GM23338 (cell line): Measurements from ENCODE around the gene PNLIP.

ENCODE experiments used
- CREB1 ChIP-seq: fragments of 250-450 bp; sonication (Bioruptor Pico); IDR thresholded peaks from 2 replicates; pipeline ENCODE4 v1.5.0; 2020; ENCODE audit warnings: low read depth, mild to moderate bottlenecking, moderate library complexity
- EZH2 ChIP-seq: fragments of 200-600 bp; sonication (generic); IDR thresholded peaks from one replicate; pipeline ENCODE4 v1.8.0; 2017; ENCODE audit warnings: antibody characterized with exemption, mild to moderate bottlenecking, low read depth; ENCODE audit not compliant: unreplicated experiment
- EZH2phosphoT487 ChIP-seq: fragments of 200-600 bp; sonication (generic); IDR thresholded peaks from one replicate; pipeline ENCODE4 v1.8.1; 2018; ENCODE audit warnings: antibody characterized with exemption; ENCODE audit not compliant: unreplicated experiment
- JUNB ChIP-seq: IDR thresholded peaks from one replicate; pipeline ENCODE4 v1.6.1; 2016; ENCODE audit warnings: antibody characterized with exemption; ENCODE audit not compliant: unreplicated experiment
- POLR2AphosphoS5 ChIP-seq: IDR thresholded peaks from 2 replicates; pipeline ENCODE4 v1.6.1; 2016; ENCODE audit warnings: antibody characterized with exemption, low read depth
- ZNF331 ChIP-seq: fragments of 250-450 bp; sonication (Bioruptor Pico); IDR thresholded peaks from 2 replicates; pipeline ENCODE4 v1.5.0; 2020; ENCODE audit warnings: low read depth, mild to moderate bottlenecking, moderate library complexity
- TF ChIP-seq, protein P1 (sequence below), 2 experiments: fragments of 200-600 bp in 1 of 2; sonication (generic) in 1 of 2; conservative IDR thresholded peaks; 2 replicates each; pipeline versions ENCODE4 v1.5.1 to v1.6.1; 2016 to 2017; ENCODE audit warnings: antibody characterized with exemption in 2 of 2, low read depth in 2 of 2, mild to moderate bottlenecking in 2 of 2, moderate library complexity in 1 of 2
- TF ChIP-seq, protein P2 (sequence below): IDR thresholded peaks from one replicate; pipeline ENCODE4 v1.6.1; 2018; ENCODE audit warnings: antibody characterized with exemption; ENCODE audit not compliant: unreplicated experiment
- TF ChIP-seq, protein P3 (sequence below): fragments of 250-450 bp; sonication (Bioruptor Pico); IDR thresholded peaks from 2 replicates; pipeline ENCODE4 v1.5.0; 2020; ENCODE audit warnings: mild to moderate bottlenecking, moderate library complexity

DNA sequence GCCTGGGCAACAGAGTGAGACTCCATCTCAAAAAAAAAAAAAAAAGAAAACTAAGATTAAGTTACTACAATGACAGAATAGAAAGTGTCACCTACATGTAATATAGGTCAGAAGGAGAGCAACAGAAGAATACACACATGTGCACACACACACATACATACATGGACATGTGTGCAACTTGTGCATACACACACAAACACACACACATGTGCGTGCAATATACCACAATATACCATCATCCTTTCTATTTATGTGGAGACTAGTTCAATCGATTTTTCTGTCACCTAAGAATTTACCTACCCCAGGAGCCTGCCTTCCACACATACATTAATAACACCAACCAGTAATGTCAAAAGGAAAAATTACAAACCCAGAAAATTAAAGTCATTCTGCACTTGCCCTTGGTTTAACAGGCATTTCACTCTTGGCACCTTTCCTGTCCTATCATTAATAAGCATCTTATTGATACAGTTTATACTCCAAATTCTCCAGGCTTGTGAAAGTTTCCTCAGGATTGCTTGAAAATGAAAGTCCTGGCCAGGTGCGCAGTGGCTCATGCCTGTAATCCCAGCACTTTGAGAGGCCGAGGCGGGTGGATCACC is 47.5 kb downstream of the PNLIP start:
- TF ChIP-seq, protein P1, sequence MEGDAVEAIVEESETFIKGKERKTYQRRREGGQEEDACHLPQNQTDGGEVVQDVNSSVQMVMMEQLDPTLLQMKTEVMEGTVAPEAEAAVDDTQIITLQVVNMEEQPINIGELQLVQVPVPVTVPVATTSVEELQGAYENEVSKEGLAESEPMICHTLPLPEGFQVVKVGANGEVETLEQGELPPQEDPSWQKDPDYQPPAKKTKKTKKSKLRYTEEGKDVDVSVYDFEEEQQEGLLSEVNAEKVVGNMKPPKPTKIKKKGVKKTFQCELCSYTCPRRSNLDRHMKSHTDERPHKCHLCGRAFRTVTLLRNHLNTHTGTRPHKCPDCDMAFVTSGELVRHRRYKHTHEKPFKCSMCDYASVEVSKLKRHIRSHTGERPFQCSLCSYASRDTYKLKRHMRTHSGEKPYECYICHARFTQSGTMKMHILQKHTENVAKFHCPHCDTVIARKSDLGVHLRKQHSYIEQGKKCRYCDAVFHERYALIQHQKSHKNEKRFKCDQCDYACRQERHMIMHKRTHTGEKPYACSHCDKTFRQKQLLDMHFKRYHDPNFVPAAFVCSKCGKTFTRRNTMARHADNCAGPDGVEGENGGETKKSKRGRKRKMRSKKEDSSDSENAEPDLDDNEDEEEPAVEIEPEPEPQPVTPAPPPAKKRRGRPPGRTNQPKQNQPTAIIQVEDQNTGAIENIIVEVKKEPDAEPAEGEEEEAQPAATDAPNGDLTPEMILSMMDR (conservative IDR thresholded peaks at IDR 0.05; ENCODE audit: low read depth in 2 of 2), result no peak
- TF ChIP-seq POLR2AphosphoS5 (no peak), EZH2 (no peak), JUNB (no peak), ZNF331 (no peak), EZH2phosphoT487 (no peak), CREB1 (CRISPR knock-in tag) (no peak)
- TF ChIP-seq, protein P2, sequence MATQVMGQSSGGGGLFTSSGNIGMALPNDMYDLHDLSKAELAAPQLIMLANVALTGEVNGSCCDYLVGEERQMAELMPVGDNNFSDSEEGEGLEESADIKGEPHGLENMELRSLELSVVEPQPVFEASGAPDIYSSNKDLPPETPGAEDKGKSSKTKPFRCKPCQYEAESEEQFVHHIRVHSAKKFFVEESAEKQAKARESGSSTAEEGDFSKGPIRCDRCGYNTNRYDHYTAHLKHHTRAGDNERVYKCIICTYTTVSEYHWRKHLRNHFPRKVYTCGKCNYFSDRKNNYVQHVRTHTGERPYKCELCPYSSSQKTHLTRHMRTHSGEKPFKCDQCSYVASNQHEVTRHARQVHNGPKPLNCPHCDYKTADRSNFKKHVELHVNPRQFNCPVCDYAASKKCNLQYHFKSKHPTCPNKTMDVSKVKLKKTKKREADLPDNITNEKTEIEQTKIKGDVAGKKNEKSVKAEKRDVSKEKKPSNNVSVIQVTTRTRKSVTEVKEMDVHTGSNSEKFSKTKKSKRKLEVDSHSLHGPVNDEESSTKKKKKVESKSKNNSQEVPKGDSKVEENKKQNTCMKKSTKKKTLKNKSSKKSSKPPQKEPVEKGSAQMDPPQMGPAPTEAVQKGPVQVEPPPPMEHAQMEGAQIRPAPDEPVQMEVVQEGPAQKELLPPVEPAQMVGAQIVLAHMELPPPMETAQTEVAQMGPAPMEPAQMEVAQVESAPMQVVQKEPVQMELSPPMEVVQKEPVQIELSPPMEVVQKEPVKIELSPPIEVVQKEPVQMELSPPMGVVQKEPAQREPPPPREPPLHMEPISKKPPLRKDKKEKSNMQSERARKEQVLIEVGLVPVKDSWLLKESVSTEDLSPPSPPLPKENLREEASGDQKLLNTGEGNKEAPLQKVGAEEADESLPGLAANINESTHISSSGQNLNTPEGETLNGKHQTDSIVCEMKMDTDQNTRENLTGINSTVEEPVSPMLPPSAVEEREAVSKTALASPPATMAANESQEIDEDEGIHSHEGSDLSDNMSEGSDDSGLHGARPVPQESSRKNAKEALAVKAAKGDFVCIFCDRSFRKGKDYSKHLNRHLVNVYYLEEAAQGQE, result no peak
- TF ChIP-seq, protein P3, sequence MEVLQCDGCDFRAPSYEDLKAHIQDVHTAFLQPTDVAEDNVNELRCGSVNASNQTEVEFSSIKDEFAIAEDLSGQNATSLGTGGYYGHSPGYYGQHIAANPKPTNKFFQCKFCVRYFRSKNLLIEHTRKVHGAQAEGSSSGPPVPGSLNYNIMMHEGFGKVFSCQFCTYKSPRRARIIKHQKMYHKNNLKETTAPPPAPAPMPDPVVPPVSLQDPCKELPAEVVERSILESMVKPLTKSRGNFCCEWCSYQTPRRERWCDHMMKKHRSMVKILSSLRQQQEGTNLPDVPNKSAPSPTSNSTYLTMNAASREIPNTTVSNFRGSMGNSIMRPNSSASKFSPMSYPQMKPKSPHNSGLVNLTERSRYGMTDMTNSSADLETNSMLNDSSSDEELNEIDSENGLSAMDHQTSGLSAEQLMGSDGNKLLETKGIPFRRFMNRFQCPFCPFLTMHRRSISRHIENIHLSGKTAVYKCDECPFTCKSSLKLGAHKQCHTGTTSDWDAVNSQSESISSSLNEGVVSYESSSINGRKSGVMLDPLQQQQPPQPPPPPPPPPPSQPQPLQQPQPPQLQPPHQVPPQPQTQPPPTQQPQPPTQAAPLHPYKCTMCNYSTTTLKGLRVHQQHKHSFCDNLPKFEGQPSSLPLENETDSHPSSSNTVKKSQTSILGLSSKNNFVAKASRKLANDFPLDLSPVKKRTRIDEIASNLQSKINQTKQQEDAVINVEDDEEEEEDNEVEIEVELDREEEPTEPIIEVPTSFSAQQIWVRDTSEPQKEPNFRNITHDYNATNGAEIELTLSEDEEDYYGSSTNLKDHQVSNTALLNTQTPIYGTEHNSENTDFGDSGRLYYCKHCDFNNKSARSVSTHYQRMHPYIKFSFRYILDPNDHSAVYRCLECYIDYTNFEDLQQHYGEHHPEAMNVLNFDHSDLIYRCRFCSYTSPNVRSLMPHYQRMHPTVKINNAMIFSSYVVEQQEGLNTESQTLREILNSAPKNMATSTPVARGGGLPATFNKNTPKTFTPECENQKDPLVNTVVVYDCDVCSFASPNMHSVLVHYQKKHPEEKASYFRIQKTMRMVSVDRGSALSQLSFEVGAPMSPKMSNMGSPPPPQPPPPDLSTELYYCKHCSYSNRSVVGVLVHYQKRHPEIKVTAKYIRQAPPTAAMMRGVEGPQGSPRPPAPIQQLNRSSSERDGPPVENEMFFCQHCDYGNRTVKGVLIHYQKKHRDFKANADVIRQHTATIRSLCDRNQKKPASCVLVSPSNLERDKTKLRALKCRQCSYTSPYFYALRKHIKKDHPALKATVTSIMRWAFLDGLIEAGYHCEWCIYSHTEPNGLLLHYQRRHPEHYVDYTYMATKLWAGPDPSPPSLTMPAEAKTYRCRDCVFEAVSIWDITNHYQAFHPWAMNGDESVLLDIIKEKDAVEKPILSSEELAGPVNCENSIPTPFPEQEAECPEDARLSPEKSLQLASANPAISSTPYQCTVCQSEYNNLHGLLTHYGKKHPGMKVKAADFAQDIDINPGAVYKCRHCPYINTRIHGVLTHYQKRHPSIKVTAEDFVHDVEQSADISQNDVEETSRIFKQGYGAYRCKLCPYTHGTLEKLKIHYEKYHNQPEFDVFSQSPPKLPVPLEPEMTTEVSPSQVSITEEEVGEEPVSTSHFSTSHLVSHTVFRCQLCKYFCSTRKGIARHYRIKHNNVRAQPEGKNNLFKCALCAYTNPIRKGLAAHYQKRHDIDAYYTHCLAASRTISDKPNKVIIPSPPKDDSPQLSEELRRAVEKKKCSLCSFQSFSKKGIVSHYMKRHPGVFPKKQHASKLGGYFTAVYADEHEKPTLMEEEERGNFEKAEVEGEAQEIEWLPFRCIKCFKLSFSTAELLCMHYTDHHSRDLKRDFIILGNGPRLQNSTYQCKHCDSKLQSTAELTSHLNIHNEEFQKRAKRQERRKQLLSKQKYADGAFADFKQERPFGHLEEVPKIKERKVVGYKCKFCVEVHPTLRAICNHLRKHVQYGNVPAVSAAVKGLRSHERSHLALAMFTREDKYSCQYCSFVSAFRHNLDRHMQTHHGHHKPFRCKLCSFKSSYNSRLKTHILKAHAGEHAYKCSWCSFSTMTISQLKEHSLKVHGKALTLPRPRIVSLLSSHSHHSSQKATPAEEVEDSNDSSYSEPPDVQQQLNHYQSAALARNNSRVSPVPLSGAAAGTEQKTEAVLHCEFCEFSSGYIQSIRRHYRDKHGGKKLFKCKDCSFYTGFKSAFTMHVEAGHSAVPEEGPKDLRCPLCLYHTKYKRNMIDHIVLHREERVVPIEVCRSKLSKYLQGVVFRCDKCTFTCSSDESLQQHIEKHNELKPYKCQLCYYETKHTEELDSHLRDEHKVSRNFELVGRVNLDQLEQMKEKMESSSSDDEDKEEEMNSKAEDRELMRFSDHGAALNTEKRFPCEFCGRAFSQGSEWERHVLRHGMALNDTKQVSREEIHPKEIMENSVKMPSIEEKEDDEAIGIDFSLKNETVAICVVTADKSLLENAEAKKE (CRISPR knock-in tag), result no peak
